Heart left ventricle (tissue), 16 donors: Measurements from ENCODE around the gene UQCRC1. TPM values are rescaled to one million over a fixed set of nuclear protein-coding genes. Genes with fewer than 3 reads are reported as not detected.

ENCODE experiments used
- ATAC-seq, 4 donors: fragments of 200-7000 bp; cut with Tn5 transposase; one replicate each; pipeline ENCODE4 v1.9.1; 2020 to 2022; ENCODE audit warnings: moderate library complexity in 4 of 4, mild to moderate bottlenecking in 3 of 4, moderate number of reproducible peaks in 1 of 4
- DNase-seq, 5 donors: peaks; one replicate each; pipeline ENCODE4 v3.0.0-alpha.2; 2020
- H3K27ac ChIP-seq, 12 donors: fragments of 200-600 bp; sonication (generic) in 4 of 12; one replicate each; pipeline versions ENCODE4 v1.5.0 to v1.8.0; 2016 to 2022; ENCODE audit warnings: mild to moderate bottlenecking in 2 of 12
- H3K27me3 ChIP-seq, 9 donors: fragments of 200-600 bp; sonication (generic) in 2 of 9; one replicate each; pipeline versions ENCODE4 v1.5.1 to v1.8.0; 2016 to 2022; ENCODE audit warnings: mild to moderate bottlenecking in 3 of 9
- H3K36me3 ChIP-seq, 9 donors: fragments of 200-600 bp; sonication (generic) in 2 of 9; one replicate each; pipeline versions ENCODE4 v1.5.0 to v1.8.0; 2018 to 2022; ENCODE audit warnings: mild to moderate bottlenecking in 2 of 9
- H3K4me1 ChIP-seq, 12 donors: fragments of 200-600 bp; sonication (generic) in 4 of 12; one replicate each; pipeline versions ENCODE4 v1.5.0 to v1.8.0; 2016 to 2022; ENCODE audit warnings: mild to moderate bottlenecking in 3 of 12
- H3K4me3 ChIP-seq, 12 donors: fragments of 200-600 bp; sonication (generic) in 4 of 12; one replicate each; pipeline versions ENCODE4 v1.5.0 to v1.8.0; 2017 to 2022; ENCODE audit warnings: mild to moderate bottlenecking in 9 of 12, moderate library complexity in 4 of 12
- H3K9me3 ChIP-seq, 12 donors: fragments of 200-600 bp; sonication (generic) in 4 of 12; one replicate each; pipeline versions ENCODE4 v1.5.0 to v1.8.0; 2016 to 2022; ENCODE audit warnings: mild to moderate bottlenecking in 1 of 12
- CTCF ChIP-seq, 12 donors: fragments of 200-600 bp; sonication (generic) in 4 of 12; IDR thresholded peaks; one replicate each; pipeline versions ENCODE4 v1.5.0 to v1.8.0; 2018 to 2022; ENCODE audit warnings: antibody characterized with exemption in 12 of 12, mild to moderate bottlenecking in 5 of 12
- POLR2A ChIP-seq, 2 donors: fragments of 450-650 bp; IDR thresholded peaks; one replicate each; pipeline ENCODE4 v1.6.1; 2017; ENCODE audit warnings: antibody characterized with exemption in 2 of 2, mild to moderate bottlenecking in 2 of 2, moderate library complexity in 2 of 2
- WGBS, 4 donors: extraction: QIAGEN DNeasy Blood & Tissue Kit in 2 of 4; methylation state at CpG; one replicate each; pipeline versions ENCODE4 v1.1.5 to v1.1.7; 2013 to 2018; 5-methylcytosine and 5-hydroxymethylcytosine counted together
- intact Hi-C, 10 donors: fragments of 100-400 bp; cut with DNase I; formaldehyde crosslinking; loops; one replicate each; pipeline versions ENCODE4 v1.11.1 to v1.14.2; 2022
- long read RNA-seq, 3 donors: library from polyadenylated mRNA; unstranded; transcript quantifications; one replicate each; pipeline ENCODE4 v2.0.0, GENCODE V29; 2020 to 2021
- polyA plus RNA-seq, 2 donors: library from polyadenylated mRNA; stranded (reverse); fragments of 200-250 nt; gene quantifications; one replicate each; pipeline ENCODE4 v1.2.3, GENCODE V29; 2013
- total RNA-seq, 9 donors: library from RNA; depleted of rRNA in 2 of 9; stranded (reverse); fragments of >200 nt in 2 of 9; fragmentation: NEBNext Ultra II Directional in 3 of 9; extraction: Animal tissue kit (Norgen Biotek cat#: 25700) in 3 of 9; gene quantifications; one replicate each; pipeline versions ENCODE4 v1.1.0 to v1.2.4, GENCODE V29; 2016 to 2023
- donor health status: ischemic (EF 13 %, LVEDD 7.1; RV severe dilation, severe dysfunction).
- donor health status: healthy with polysubstance abuse.
- donor health status: DM: no; HTN: yes; CAD: no.
- donor health status: DM: no; HTN: no; CAD: no.
- donor health status: ischemic (EF 25% LVEDD 6.9; RV normal size, moderate dysfunction).
- donor health status: ischemic (EF 25% LVEDD 5.7; RV mildly dilated, moderate dysfunction).
- donor health status: healthy.
- donor health status: DM: yes; HTN: yes; CAD: no.
- donor health status: ischemic (EF 35%, LVEDD 5.7; RV mildly dilated, moderate dysfunction).
- donor health status: nonischemic (EF 11% LVEDD 7.7; RV severe dilation, severe dysfunction).
- donor health status: DM: yes; HTN: yes; CAD: no.
- donor health status: PGD.
- donor health status: ischemic (EF 29% LVEDD 5.4; RV normal size, mild dysfunction).
- donor health status: nonischemic (EF 23%, LVEDD 6.1; RV moderate dilation, normal function).

The UQCRC1 gene
- total RNA-seq: 1,000 to 10,000 TPM in 5 of 9 donors, 100 to 1,000 TPM in 4; 580 to 2,191 (median 1,008) TPM
- 1,000 to 10,000 TPM in 1 of 2 donors, 100 to 1,000 TPM in 1; 802 to 1,337 TPM for polyA plus RNA-seq
- long read RNA-seq, donor 1, transcript UQCRC1-201 (13 exons, 1,985 nt): major isoform, 2,525 of 3,096 reads
- long read RNA-seq, donor 1, partial matches to known transcripts: 427 of 3,096 reads
- long read RNA-seq, donor 1, other reads (novel, unspliced or antisense): 141 of 3,096 reads
- long read RNA-seq, donor 2, transcript UQCRC1-201 (13 exons, 1,985 nt): major isoform, 9,734 of 10,562 reads
- long read RNA-seq, donor 2, partial matches to known transcripts: 371 of 10,562 reads
- long read RNA-seq, donor 2, other reads (novel, unspliced or antisense): 455 of 10,562 reads
- long read RNA-seq, donor 3, transcript UQCRC1-201 (13 exons, 1,985 nt): major isoform, 1,354 of 1,665 reads
- long read RNA-seq, donor 3, partial matches to known transcripts: 238 of 1,665 reads
- long read RNA-seq, donor 3, other reads (novel, unspliced or antisense): 73 of 1,665 reads

- intact Hi-C loops: loop anchor here in 6 of 10 donors (1.0 to 5.0 kb wide), 5 partner anchors 25 to 52 kb away; partner anchors contain the start of genes PFKFB4 (in 2 of the 6), SLC26A6 (in 2 of the 6) and UCN2 (in 1 of the 6)
- H3K4me1 ChIP-seq: peaks cover 0 to 51% (median 19%) of the 10 kb centered on the region in 12 donors
- ATAC-seq: peak; percentile 99
Observed at GRCh38 chr3:48609088-48610005, at the start of gene UQCRC1. TSS of gene UQCRC1 (minus strand) at chr3:48609646. CDS start at chr3:48609620, 26 bp downstream.

GRCh38 chr3:48656841-48657281, 47.4 kb upstream of the UQCRC1 start:
- H3K27ac ChIP-seq: peak overlapping the region in 11 of 12 donors; percentile 27 to 79 (median 70)
- TF ChIP-seq CTCF (IDR thresholded peaks at IDR 0.05) (no peak), POLR2A (IDR thresholded peaks at IDR 0.05) (no peak)
- H3K4me3 ChIP-seq: peak overlapping the region; percentile 33 to 83 (median 68)
- H3K4me1 ChIP-seq: peaks cover 0 to 29% (median 18%) of the 10 kb centered on the region in 12 donors
- H3K9me3 ChIP-seq: no peaks in the 10 kb centered on the region
- no peaks in the 10 kb centered on the region for H3K36me3 ChIP-seq
- H3K27me3 ChIP-seq: peaks cover 0 to 13% (median 1%) of the 10 kb centered on the region in 9 donors
- intact Hi-C loops: no loop called here
- DNase-seq (no peak), ATAC-seq (no peak)
- 39 to 76% (median 43%) methylated on average over 35 to 45 of the region's 45 CpGs for WGBS, 4 donors

More at GRCh38 chr3:48609088-48610005, at the start of gene UQCRC1:
- Histone ChIP-seq H3K36me3 (peaks cover 0 to 39% (median 32%) of the 10 kb centered on the region in 9 donors), H3K4me3 (peak within 1 kb of the TSS; percentile 65 to 98 (median 84)), H3K9me3 (no peaks in the 10 kb centered on the region), H3K27ac (peak within 1 kb of the TSS; percentile 83 to 98 (median 94)), H3K27me3 (no peaks in the 10 kb centered on the region)
- DNase-seq: peak; percentile 92 to 97 (median 94)
- 2 to 5% (median 2%) methylated on average over 31 to 86 of the region's 86 CpGs for WGBS, 4 donors
- TF ChIP-seq POLR2A (IDR thresholded peaks at IDR 0.05) (peak; percentile 85 to 89), CTCF (IDR thresholded peaks at IDR 0.05) (peak; percentile 58 to 91 (median 79))

GRCh38 chr3:48656061-48656840, 46.8 kb upstream of the UQCRC1 start:
- H3K4me1 ChIP-seq: peaks cover 0 to 23% (median 13%) of the 10 kb centered on the region in 12 donors
- H3K36me3 ChIP-seq: no peaks in the 10 kb centered on the region
- H3K27ac ChIP-seq: peak overlapping the region in 11 of 12 donors; percentile 27 to 79 (median 70)
- intact Hi-C loops: no loop called here
- TF ChIP-seq POLR2A (IDR thresholded peaks at IDR 0.05) (no peak), CTCF (IDR thresholded peaks at IDR 0.05) (peak; percentile 51 to 78 (median 66))
- H3K4me3 ChIP-seq: peak overlapping the region; percentile 33 to 83 (median 68)
- peaks cover 0 to 10% (median 0%) of the 10 kb centered on the region in 9 donors for H3K27me3 ChIP-seq
- no peaks in the 10 kb centered on the region for H3K9me3 ChIP-seq
- DNase-seq: peak; percentile 81 to 92 (median 87)
- ATAC-seq: peak; percentile 62 to 95 (median 90)
- 2 to 15% (median 7%) methylated on average over 37 to 94 of the region's 94 CpGs for WGBS, 4 donors
